ENCODE results near the gene IGHMBP2. TPM values are rescaled to one million over a fixed set of nuclear protein-coding genes. Genes with fewer than 3 reads are reported as not detected.

IGHMBP2 gene
- total and polyA plus RNA-seq, 2 of the 8 experiments (the other 6 are each of a cell fraction or from before 2014, with no cell fraction given), result 8.4 to 17.6 TPM

DNA sequence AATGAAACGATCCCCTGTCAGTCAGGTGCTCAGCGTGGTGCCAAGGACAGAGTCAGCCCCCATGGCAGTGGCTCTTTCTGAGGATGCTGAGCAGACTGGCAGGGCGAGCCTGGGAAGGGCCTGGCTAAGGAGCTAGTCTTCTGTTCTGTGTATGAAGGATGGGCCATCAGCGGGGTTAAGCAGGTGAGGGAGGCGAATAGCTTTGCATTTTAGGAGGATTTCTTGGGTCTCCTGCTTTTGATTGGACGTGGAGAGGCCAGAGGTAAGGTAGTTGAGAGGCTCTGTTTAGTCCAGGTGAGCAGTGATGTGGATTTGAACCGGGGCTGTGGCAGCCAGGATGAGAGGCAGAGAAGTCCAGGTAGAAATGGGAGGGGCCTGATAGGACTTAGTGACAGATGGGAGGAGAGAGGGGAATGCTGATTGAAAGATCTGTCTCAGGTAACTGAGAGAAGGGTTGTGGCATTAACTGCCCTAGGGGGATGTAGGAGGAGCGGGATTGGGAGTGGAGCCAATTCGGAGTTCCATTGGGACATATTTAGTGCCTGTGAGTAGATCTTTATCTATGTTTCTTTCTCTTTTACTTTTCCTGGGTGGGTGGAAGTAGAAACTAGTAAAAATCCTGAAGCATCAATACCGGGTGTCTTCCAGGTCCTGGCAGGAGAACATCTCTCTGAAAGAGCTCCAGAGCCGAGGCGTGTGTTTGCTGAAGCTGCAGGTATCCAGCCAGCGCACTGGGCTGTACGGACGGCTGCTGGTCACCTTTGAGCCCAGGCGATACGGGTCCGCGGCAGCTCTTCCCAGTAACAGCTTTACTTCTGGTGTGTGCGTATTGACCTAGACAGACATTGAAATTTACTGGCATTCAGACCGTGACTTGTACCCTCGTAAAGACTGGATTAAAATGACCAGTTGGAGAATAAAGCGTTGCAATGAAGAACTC is 2.0 kb downstream of the IGHMBP2 start:
- Histone ChIP-seq H3K9me3 (ENCODE audit: insufficient read depth in 2 of 2, low read depth in 1 of 2, low read length in 1 of 2) (no peaks in the 10 kb centered on the region), H3K23me2 (ENCODE audit: low read depth, low read length) (peaks cover 9% of the 10 kb centered on the region), H2BK12ac (ENCODE audit: low read depth, low read length) (no peak overlapping the region), H3K27me3 (replicated peaks in 1 of 4; ENCODE audit: control insufficient read depth in 3 of 4, extremely low read depth in 1 of 4, insufficient read depth in 3 of 4, low read length in 3 of 4) (no peaks in the 10 kb centered on the region), H3K9ac (replicated peaks in 1 of 4; ENCODE audit: extremely low read depth in 1 of 4, low read depth in 3 of 4, low read length in 3 of 4) (0 out of 7 replicates have a peak overlapping the region, but pooled peaks of 1 of the 4 experiments have one; percentile 10), H3K4me1 (replicated peaks in 1 of 4; ENCODE audit: control insufficient read depth in 3 of 4, insufficient read depth in 4 of 4, low read length in 3 of 4) (peaks cover 0 to 10% (median 0%) of the 10 kb centered on the region in 4 experiments; a peak in 2 of 7 replicates), H3K79me2 (ENCODE audit: control insufficient read depth in 1 of 2, insufficient read depth in 2 of 2, low read length in 2 of 2) (peaks cover 9 to 50% of the 10 kb centered on the region in 2 experiments), H2BK20ac (ENCODE audit: low read length) (no peak overlapping the region), H3K36me3 (ENCODE audit: control insufficient read depth in 2 of 4, insufficient read depth in 4 of 4, low read length in 3 of 4) (peaks cover 2 to 13% (median 11%) of the 10 kb centered on the region in 4 experiments; a peak in 5 of 8 replicates), H3K27ac (ENCODE audit: low read depth, low read length) (no peak overlapping the region), H4K20me1 (replicated peaks in 1 of 2; ENCODE audit: control insufficient read depth in 1 of 2, insufficient read depth in 2 of 2, low read length in 2 of 2) (peaks cover 4 to 17% of the 10 kb centered on the region in 2 experiments), H3K18ac (ENCODE audit: extremely low read depth, low read length) (no peak overlapping the region), H2BK15ac (ENCODE audit: low read length) (no peak overlapping the region), H3K4ac (replicated peaks; ENCODE audit: insufficient read length, low read depth, low read length) (no peak overlapping the region), H2BK120ac (replicated peaks; ENCODE audit: low read depth, low read length) (no peak overlapping the region), H2AK5ac (ENCODE audit: low read depth, low read length) (no peak overlapping the region), H2AFZ (ENCODE audit: low read length) (no peak overlapping the region), H3K4me3 (ENCODE audit: extremely low read depth in 1 of 4, insufficient read depth in 2 of 4, low read depth in 3 of 4, low read length in 4 of 4) (peak overlapping the region in 1 of 4 experiments; percentile 80; a peak in 1 of 8 replicates), H3K14ac (ENCODE audit: insufficient read length) (no peak overlapping the region), H3K4me2 (ENCODE audit: insufficient read depth in 1 of 2, low read depth in 2 of 2, low read length in 2 of 2) (peak overlapping the region in 1 of 2 experiments; percentile 69; a peak in 3 of 4 replicates), H4K8ac (ENCODE audit: extremely low read depth, insufficient read depth, low read length) (no peak overlapping the region), H4K5ac (ENCODE audit: insufficient read length, low read depth, low read length) (no peak overlapping the region), H3K23ac (ENCODE audit: insufficient read length) (no peak overlapping the region), H4K91ac (replicated peaks; ENCODE audit: insufficient read length, low read length) (no peak overlapping the region), H3K79me1 (ENCODE audit: low read depth, low read length) (peaks cover 11% of the 10 kb centered on the region), H2BK5ac (ENCODE audit: low read depth, low read length) (no peak overlapping the region), H3K56ac (replicated peaks; ENCODE audit: insufficient read length, low read depth, low read length) (no peak overlapping the region)
- FAIRE-seq (no peak), DNase-seq (ENCODE audit: low read depth in 1 of 2, low spot score in 2 of 2) (no peak)
- CTCF ChIA-PET (ENCODE audit: partially characterized antibody), result interaction anchor here (0.6 to 2.0 kb wide), 4 partner anchors 15 to 182 kb away, joined by 3 to 7 read pairs (median 4); no protein-coding TSS in a partner anchor
- WGBS, 2 experiments (ENCODE audit: extremely low coverage in 1 of 2, insufficient coverage in 1 of 2, insufficient read length in 1 of 2, insufficient replicate concordance in 2 of 2, low coverage in 1 of 2, low lambda C conversion rate in 2 of 2, missing lambda C conversion rate in 1 of 2), result 86% methylated on average over 23 of the region's 23 CpGs; no CpG with 5 or more reads in 1 of the 2 experiments
- POLR2A ChIA-PET (ENCODE audit: partially characterized antibody), result no interaction called here
- TF ChIP-seq POLR2A (IDR thresholded peaks at IDR 0.05; ENCODE audit: control extremely low read depth in 1 of 2, low read depth in 2 of 2, low read length in 2 of 2), result no peak
- TF ChIP-seq SIX5 (IDR thresholded peaks at IDR 0.05; ENCODE audit: low read depth, low read length), result no peak
- no peak for TF ChIP-seq SP1 (IDR thresholded peaks at IDR 0.05; ENCODE audit: low read depth, low read length)
- no peak for TF ChIP-seq GABPA (IDR thresholded peaks at IDR 0.05; ENCODE audit: borderline replicate concordance, insufficient read depth, low read length)
- TF ChIP-seq SUZ12 (IDR thresholded peaks at IDR 0.05; ENCODE audit: low read length), result no peak
- TF ChIP-seq, protein P1, sequence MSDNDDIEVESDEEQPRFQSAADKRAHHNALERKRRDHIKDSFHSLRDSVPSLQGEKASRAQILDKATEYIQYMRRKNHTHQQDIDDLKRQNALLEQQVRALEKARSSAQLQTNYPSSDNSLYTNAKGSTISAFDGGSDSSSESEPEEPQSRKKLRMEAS (IDR thresholded peaks at IDR 0.05), result no peak
- TF ChIP-seq TAF1 (IDR thresholded peaks at IDR 0.05; ENCODE audit: low read depth, low read length), result no peak
- no peak for TF ChIP-seq BCL11A (IDR thresholded peaks at IDR 0.05; ENCODE audit: low read depth in 2 of 2, low read length in 2 of 2)
- TF ChIP-seq, protein P2, sequence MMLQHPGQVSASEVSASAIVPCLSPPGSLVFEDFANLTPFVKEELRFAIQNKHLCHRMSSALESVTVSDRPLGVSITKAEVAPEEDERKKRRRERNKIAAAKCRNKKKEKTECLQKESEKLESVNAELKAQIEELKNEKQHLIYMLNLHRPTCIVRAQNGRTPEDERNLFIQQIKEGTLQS (IDR thresholded peaks at IDR 0.05; ENCODE audit: insufficient read depth, low read depth, low read length), result no peak
- no peak for TF ChIP-seq TAF7 (optimal IDR thresholded peaks at IDR 0.05; ENCODE audit: borderline replicate concordance, low read depth, low read length)
- TF ChIP-seq ZNF274 (IDR thresholded peaks at IDR 0.05; ENCODE audit: borderline replicate concordance, extremely low read depth, low read length), result no peak

Measured in H1 (cell line).